GM19099 (cell line): ENCODE measurements around the gene ZAR1.

Source experiments
- POLR2A ChIP-seq: IDR thresholded peaks from 3 replicates; pipeline ENCODE4 v1.6.1; 2011; ENCODE audit warnings: low read depth; ENCODE audit not compliant: insufficient read length; ENCODE audit errors: extremely low read depth

The ZAR1 gene

GRCh38 chr4:48483006-48483776 is 6.9 kb upstream of the ZAR1 start, which contains the start of gene SLC10A4:
TSS of gene SLC10A4 (plus strand) at chr4:48483343. CDS start at chr4:48483562, 219 bp downstream.
- TF ChIP-seq POLR2A = no peak

GRCh38 chr4:48483777-48484493 is 6.1 kb upstream of the ZAR1 start:
- no peak for TF ChIP-seq POLR2A

DNA sequence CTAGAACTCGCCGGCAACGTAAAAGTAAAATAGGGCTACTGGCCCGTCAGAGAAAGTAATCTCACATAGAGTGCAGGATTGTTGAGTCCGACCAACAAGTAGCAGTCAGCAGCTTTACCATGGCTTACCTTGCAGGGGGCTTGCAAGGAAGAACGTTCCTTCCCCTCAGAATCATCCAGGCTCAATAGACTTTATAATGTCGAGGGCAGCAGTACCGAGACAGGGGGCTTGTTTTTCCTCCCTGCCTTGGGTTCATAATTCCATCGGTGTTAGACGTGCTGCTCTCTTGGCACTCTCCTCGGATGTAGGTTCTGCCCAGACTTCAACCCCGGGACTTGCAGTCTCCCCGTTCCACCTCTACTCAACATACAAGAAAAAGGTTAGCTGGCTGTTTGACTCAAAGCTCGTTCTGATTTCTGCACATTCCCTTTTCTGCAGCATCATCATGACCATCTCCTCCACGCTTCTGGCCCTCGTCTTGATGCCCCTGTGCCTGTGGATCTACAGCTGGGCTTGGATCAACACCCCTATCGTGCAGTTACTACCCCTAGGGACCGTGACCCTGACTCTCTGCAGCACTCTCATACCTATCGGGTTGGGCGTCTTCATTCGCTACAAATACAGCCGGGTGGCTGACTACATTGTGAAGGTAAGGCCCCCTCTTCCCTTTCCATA is 5.4 kb upstream of the ZAR1 start:
- no peak for TF ChIP-seq POLR2A

GRCh38 chr4:48489683-48490011 is 405 bp upstream of the ZAR1 start:
- TF ChIP-seq POLR2A = no peak

- no peak for TF ChIP-seq POLR2A
Observed at GRCh38 chr4:48490680-48491513, 845 bp downstream of the ZAR1 start.

DNA sequence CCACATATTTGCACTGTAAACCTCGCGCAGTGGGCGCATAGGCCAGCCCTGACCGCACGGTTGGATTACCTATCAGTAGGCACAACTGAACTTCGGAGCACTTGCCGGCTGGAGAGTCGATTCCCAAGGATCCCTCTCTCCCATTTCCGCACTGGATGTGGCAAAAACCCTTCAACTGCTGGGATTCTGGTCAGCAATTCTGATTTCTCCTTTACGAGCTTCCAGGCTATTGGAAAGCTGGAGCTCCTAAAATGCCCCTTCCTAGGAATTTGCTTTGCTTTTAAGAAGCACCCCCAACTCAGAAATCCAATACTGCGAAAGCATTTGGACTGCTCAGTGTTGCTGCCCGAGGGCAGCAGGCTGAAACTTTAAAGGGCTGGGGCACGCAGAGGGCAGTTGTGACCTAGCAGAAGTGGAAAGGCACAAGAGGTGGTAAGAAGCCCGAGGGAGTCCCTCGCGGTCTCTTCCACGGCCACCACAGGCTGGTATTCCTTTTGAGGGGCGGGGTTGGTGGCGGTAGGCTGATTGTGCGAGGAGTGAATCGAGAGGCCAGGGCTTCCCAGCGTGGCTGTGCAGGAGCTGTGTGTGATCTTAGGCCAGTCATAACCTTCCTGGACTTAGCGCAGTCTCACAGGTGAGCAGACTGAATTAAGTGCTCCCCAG is 1.6 kb downstream of the ZAR1 start:
- TF ChIP-seq POLR2A = no peak

DNA sequence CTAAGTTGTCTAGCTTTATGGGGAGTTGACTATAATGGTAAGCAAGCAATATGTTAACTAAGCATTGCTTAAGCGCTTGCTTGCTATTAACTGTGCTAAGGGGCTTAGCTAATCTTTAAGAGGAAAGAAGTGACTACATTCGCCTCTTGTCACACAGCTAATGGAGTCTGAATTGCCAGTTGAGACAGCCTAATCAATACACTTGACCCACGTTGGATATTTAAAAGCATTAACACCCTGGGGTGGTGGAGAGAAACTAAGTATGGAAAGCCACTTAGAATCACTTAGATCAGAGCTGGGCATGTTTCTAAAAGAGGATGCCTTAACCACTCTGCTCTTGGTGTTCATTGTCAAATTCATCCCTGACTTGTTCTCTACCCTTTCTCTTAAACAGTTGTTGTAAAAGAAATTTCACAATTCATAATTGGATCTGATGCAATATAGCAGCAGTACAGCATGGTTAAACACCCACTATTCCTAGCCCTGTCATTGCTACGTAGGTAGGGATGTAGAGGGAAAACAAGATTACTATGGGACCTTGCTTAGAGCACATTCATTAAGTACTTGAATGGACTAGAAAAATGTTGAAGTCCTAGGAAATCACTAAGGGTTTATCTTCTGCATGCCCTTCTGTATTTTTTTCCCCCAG is 3.5 kb downstream of the ZAR1 start:
- no peak for TF ChIP-seq POLR2A

DNA sequence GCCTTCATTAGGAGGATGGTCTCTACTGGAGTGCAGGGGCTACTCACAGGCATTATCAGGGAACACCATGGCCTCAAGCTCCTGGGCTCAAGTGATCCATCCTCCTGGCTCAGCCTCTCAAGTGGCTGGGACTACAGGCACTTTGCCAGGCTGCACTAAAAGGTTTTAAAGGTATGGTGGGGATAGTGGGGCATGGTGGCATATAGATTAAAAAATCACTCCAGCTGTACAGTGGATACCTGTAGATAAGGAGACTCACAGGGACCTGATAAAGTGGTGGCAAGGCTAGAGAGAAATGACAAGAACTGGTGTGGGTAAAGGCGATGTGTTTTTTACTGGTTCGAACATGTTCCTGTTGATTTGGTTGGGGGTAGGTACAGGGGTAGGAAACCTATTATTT is 5.9 kb downstream of the ZAR1 start:
- no peak for TF ChIP-seq POLR2A

DNA sequence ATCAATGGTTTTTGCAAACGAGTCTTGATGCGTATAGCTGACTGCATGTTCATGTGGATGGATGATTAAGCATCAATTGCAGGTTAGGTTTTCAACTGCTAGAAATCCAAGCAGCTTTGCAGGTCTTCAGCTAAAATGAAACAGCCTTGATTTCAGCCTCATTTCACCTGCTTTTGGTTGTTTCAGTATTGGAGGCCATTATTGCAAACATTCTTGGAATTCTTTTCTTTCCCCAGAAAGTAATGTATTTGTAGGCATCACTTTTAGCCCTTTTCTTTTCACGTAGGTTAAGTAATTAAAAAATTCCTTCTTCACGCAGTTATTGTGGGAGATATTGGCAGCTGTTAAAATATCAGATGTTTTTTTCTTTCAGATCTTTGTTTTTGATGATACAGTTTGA is 8.8 kb downstream of the ZAR1 start:
- TF ChIP-seq POLR2A = no peak

GRCh38 chr4:48499551-48500066 is 9.6 kb downstream of the ZAR1 start:
- no peak for TF ChIP-seq POLR2A

DNA sequence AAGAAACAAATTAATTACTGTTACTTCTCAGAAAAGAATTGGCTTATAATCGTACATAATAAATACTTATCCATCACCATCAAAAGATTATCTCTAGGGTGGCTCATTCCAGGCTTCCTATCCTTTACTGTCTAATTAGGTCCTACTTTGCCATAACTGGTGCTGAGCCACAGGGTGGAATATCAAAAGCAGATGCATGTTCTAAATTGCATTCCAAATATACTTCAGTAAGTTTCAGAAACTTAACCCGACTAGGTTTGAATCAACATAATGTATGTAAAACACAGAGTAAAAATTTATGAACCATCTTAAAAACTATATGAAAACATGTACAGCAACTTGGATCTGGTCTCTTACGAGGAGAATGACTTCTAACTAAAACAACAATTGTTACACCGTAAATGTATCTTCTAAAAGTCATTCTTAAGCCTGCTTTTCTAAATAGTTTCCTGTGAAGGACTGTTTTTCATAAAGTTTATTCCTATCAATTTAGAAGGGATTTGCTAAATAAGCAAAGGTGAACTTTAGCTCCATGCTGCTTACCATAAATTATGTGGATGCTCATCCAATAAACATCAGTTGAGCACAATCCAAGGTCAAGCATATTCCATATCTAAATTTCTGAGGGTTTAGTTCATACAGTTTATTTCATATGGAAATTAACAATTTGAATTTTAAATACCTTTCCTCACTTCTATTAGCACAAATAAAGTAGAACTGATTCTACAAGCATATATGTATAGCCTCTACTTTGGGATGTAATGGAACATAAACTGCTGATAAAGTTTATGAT is 13.4 kb downstream of the ZAR1 start:
- no peak for TF ChIP-seq POLR2A

GRCh38 chr4:48504026-48504330 is 13.9 kb downstream of the ZAR1 start:
- no peak for TF ChIP-seq POLR2A

DNA sequence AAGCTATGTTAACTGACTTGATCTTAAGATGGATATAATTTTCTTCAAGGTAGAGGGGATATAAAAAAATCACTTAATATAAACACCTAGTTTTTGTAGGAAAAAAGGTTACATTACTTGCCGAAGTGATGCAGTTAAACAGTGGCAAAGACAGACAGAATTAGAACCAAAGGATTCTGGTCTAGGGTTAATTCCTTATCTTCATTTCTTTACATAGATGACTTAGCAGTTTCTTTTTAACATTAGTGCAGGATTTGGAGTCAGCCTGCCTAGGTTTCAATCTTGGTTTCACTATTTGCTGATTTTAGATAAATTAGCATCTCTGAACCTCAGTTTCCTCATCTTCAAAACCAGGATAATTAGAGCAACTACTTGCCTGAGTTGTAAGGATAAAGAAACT is 14.3 kb downstream of the ZAR1 start:
- TF ChIP-seq POLR2A = no peak

GRCh38 chr4:48506716-48507115 is 16.7 kb downstream of the ZAR1 start:
- TF ChIP-seq POLR2A = no peak

DNA sequence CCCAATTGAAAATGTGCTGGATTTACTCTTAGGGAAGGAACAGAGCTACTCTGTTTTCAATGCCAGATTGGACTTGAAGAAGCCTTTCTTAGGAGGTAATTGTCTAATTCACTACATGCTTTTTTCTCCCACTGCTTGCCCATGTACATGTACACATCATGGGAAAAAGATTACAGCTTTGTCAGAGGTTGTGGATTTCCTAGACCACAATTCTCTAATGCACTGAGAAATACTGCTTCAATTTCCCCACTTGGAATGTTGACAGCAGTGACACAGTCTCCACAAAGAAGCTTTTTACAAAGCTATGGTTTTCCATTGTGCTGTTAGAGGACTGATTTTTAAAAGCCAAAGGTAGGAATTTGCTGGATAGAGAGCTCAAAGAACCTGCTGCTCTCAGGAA is 19.5 kb downstream of the ZAR1 start:
- TF ChIP-seq POLR2A = no peak
